ENCODE measurements around the gene D2HGDH. TPM values are rescaled to one million over a fixed set of nuclear protein-coding genes. Genes with fewer than 3 reads are reported as not detected.

The D2HGDH gene
- total and polyA plus RNA-seq, 2 of the 13 experiments (the other 11 are each of a cell fraction or from before 2014, with no cell fraction given), result 19.2 to 20.3 TPM

DNA sequence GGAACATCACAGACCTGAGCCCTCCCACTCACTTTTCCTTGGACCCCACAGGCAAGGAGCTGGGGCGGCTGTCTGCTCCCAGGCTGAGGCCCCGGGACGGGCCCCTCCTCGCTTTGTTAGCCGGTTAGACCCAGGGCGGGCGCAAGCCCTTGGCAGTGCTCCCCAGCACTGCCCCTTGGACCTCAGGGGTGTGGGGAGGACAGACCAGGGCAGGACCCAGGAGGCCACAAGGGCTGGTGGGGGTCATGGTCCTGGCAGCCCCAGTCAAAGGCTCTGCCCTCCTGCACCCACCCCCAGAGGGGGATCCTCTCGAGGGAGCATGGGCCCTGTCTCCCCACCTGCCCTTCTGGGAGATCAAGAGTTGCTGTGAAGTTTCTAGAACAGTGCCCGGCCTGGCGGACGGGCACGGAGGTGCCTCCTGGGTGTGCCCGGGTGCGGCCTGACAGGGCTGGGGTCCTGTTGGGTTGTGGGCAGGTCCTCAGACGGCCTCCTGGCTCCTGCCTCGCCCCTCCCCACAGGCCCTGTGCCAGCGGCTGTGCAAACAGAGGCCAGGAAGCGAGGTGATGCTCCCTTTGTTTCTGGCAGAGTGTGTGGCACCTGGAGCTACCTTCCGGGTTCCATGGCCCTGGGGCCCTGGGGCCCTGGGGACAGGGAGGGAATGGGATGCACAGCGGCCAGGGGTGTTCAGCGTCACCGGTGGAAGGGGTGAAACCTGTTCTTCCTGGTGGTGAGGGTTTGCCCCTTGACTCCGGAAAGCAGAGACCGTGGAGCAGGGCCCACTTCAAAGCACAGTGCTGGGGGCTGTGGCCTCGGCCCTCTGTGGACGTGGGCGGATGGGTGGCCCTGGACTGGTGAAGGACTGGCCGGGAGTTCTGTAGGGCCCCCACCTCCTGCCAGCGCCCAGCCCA is 39.3 kb downstream of the D2HGDH start (continued):
- TF ChIP-seq ZNF768 (CRISPR knock-in tag; IDR thresholded peaks at IDR 0.05), result peak; percentile 69; the same call in 1 of the 2 replicates
- TF ChIP-seq ZNF766 (CRISPR knock-in tag; IDR thresholded peaks at IDR 0.05; ENCODE audit: borderline replicate concordance), result 0 out of 2 replicates have a peak, but pooled peaks have one; percentile 10
- TF ChIP-seq KAT7 (CRISPR knock-in tag; IDR thresholded peaks at IDR 0.05; ENCODE audit: borderline replicate concordance), result peak; percentile 17; the same call in 1 of the 2 replicates
- TF ChIP-seq PAF1 (CRISPR knock-in tag; IDR thresholded peaks at IDR 0.05), result 0 out of 2 replicates have a peak, but pooled peaks have one; percentile 39
- peak; percentile 78 for TF ChIP-seq SOX5 (CRISPR knock-in tag; IDR thresholded peaks at IDR 0.05; ENCODE audit: borderline replicate concordance)
- TF ChIP-seq, protein P1, sequence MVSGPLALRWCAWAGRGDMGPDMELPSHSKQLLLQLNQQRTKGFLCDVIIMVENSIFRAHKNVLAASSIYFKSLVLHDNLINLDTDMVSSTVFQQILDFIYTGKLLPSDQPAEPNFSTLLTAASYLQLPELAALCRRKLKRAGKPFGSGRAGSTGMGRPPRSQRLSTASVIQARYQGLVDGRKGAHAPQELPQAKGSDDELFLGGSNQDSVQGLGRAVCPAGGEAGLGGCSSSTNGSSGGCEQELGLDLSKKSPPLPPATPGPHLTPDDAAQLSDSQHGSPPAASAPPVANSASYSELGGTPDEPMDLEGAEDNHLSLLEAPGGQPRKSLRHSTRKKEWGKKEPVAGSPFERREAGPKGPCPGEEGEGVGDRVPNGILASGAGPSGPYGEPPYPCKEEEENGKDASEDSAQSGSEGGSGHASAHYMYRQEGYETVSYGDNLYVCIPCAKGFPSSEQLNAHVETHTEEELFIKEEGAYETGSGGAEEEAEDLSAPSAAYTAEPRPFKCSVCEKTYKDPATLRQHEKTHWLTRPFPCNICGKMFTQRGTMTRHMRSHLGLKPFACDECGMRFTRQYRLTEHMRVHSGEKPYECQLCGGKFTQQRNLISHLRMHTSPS (CRISPR knock-in tag; IDR thresholded peaks at IDR 0.05; ENCODE audit: low read depth), result peak; percentile 100
- peak; percentile 49; the same call in 1 of the 2 replicates for TF ChIP-seq FOXC1 (CRISPR knock-in tag; IDR thresholded peaks at IDR 0.05; ENCODE audit: borderline replicate concordance)
- TF ChIP-seq RBAK (CRISPR knock-in tag; IDR thresholded peaks at IDR 0.05), result no peak
- TF ChIP-seq MAFF (IDR thresholded peaks at IDR 0.05; ENCODE audit: low read depth, low read length), result no peak
- TF ChIP-seq HNRNPH1 (optimal IDR thresholded peaks at IDR 0.05; ENCODE audit: low read depth, low read length), result peak; percentile 72
- no peak for TF ChIP-seq ZNF615 (CRISPR knock-in tag; IDR thresholded peaks at IDR 0.05; ENCODE audit: borderline replicate concordance)
- TF ChIP-seq, protein P2, sequence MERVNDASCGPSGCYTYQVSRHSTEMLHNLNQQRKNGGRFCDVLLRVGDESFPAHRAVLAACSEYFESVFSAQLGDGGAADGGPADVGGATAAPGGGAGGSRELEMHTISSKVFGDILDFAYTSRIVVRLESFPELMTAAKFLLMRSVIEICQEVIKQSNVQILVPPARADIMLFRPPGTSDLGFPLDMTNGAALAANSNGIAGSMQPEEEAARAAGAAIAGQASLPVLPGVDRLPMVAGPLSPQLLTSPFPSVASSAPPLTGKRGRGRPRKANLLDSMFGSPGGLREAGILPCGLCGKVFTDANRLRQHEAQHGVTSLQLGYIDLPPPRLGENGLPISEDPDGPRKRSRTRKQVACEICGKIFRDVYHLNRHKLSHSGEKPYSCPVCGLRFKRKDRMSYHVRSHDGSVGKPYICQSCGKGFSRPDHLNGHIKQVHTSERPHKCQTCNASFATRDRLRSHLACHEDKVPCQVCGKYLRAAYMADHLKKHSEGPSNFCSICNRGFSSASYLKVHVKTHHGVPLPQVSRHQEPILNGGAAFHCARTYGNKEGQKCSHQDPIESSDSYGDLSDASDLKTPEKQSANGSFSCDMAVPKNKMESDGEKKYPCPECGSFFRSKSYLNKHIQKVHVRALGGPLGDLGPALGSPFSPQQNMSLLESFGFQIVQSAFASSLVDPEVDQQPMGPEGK (CRISPR knock-in tag; IDR thresholded peaks at IDR 0.05), result peak; percentile 79
- TF ChIP-seq SOX6 (IDR thresholded peaks at IDR 0.05), result no peak
- TF ChIP-seq SOX6 (CRISPR knock-in tag; IDR thresholded peaks at IDR 0.05), result peak; percentile 87
- TF ChIP-seq ZNF567 (CRISPR knock-in tag; IDR thresholded peaks at IDR 0.05; ENCODE audit: borderline replicate concordance), result no peak
- no peak for TF ChIP-seq MAZ (IDR thresholded peaks at IDR 0.05; ENCODE audit: borderline replicate concordance, low read depth, low read length)
- 0 out of 2 replicates have a peak, but pooled peaks have one; percentile 13 for TF ChIP-seq MAZ (CRISPR knock-in tag; IDR thresholded peaks at IDR 0.05; ENCODE audit: low read depth)
- TF ChIP-seq GFI1 (CRISPR knock-in tag; IDR thresholded peaks at IDR 0.05; ENCODE audit: borderline replicate concordance), result peak; percentile 65; the same call in 1 of the 2 replicates
- TF ChIP-seq POGZ (CRISPR knock-in tag; IDR thresholded peaks at IDR 0.05), result peak; percentile 44; the same call in 1 of the 2 replicates
- 0 out of 2 replicates have a peak, but pooled peaks have one; percentile 59 for TF ChIP-seq TRIM24 (CRISPR knock-in tag; IDR thresholded peaks at IDR 0.05)
- peak; percentile 84; the same call in 1 of the 2 replicates for TF ChIP-seq DNMT3B (CRISPR knock-in tag; conservative IDR thresholded peaks at IDR 0.05)
- TF ChIP-seq, protein P3, sequence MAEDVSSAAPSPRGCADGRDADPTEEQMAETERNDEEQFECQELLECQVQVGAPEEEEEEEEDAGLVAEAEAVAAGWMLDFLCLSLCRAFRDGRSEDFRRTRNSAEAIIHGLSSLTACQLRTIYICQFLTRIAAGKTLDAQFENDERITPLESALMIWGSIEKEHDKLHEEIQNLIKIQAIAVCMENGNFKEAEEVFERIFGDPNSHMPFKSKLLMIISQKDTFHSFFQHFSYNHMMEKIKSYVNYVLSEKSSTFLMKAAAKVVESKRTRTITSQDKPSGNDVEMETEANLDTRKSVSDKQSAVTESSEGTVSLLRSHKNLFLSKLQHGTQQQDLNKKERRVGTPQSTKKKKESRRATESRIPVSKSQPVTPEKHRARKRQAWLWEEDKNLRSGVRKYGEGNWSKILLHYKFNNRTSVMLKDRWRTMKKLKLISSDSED (CRISPR knock-in tag; IDR thresholded peaks at IDR 0.05), result peak; percentile 26; the same call in 1 of the 2 replicates

Data from HepG2 (cell line).